Panc1 (cell line): ENCODE data around the gene CDK2AP2. TPM values are rescaled to one million over a fixed set of nuclear protein-coding genes. Genes with fewer than 3 reads are reported as not detected.
A peak's percentile ranks its signal among the peaks of the same experiment; 100 is the strongest.

Experiments used
- ATAC-seq: fragments of 200-7000 bp; cut with Tn5 transposase; 2 replicates; pipeline ENCODE4 v1.9.1; 2020; ENCODE audit warnings: mild to moderate bottlenecking, moderate library complexity
- BruUV-seq: library from RNA; stranded (reverse); fragments of 400-500 nt; replicated peaks from 2 replicates; lab custom pipeline; 2021; lab: Mats Ljungman, UMichigan
- CTCF ChIA-PET: fragments of 300-600 bp; sonication (Branson Sonifier 250); formaldehyde crosslinking; loops from one replicate; lab custom pipeline; 2022; ENCODE audit warnings: antibody characterized with exemption; lab: Charles Lee
- POLR2A ChIA-PET: fragments of 300-600 bp; sonication (Branson Sonifier 250); formaldehyde crosslinking; loops from one replicate; lab custom pipeline; 2022; ENCODE audit warnings: antibody characterized with exemption; lab: Charles Lee
- DNase-seq: peaks from one replicate; pipeline ENCODE4 v3.0.0-alpha.2; 2010; ENCODE audit warnings: low read depth, low spot score
- H3K27ac ChIP-seq: 2 replicates; pipeline ENCODE4 v1.5.1; 2011; ENCODE audit warnings: mild to moderate bottlenecking, low read length, inconsistent platforms
- H3K27me3 ChIP-seq: fragments of 200-500 bp; sonication (Bioruptor generic); 2 replicates; pipeline ENCODE4 v1.6.0; 2014; ENCODE audit warnings: low read length, inconsistent platforms; ENCODE audit not compliant: control insufficient read depth, insufficient read depth
- H3K36me3 ChIP-seq: fragments of 200-500 bp; sonication (Bioruptor generic); 2 replicates; pipeline ENCODE4 v1.5.1; 2014; ENCODE audit warnings: inconsistent platforms, mild to moderate bottlenecking, low read length, moderate library complexity; ENCODE audit not compliant: control insufficient read depth, insufficient read depth
- H3K4me1 ChIP-seq: 2 replicates; pipeline ENCODE4 v1.5.1; 2011; ENCODE audit warnings: inconsistent platforms, mild to moderate bottlenecking, low read length, moderate library complexity; ENCODE audit not compliant: control insufficient read depth, insufficient read depth
- H3K4me3 ChIP-seq, 2 experiments: 2 replicates each; pipeline ENCODE4 v1.5.1; 2011 to 2012; ENCODE audit warnings: low read depth in 2 of 2, low read length in 2 of 2, mild to moderate bottlenecking in 2 of 2, inconsistent platforms in 1 of 2, moderate library complexity in 1 of 2
- H3K9me3 ChIP-seq: fragments of 200-500 bp; sonication (Bioruptor generic); 2 replicates; pipeline ENCODE4 v1.5.1; 2014; ENCODE audit warnings: low read depth, mild to moderate bottlenecking, inconsistent platforms, low read length, moderate library complexity; ENCODE audit not compliant: control insufficient read depth, insufficient read depth
- CTCF ChIP-seq: fragments of 450-650 bp; IDR thresholded peaks from 2 replicates; pipeline ENCODE4 v1.5.1; 2017; ENCODE audit warnings: mild to moderate bottlenecking
- POLR2AphosphoS5 ChIP-seq: IDR thresholded peaks from 2 replicates; pipeline ENCODE4 v1.6.1; 2012; ENCODE audit warnings: mild to moderate bottlenecking, low read depth, low read length, moderate library complexity
- REST ChIP-seq, 2 experiments: IDR thresholded peaks; 2 replicates each; pipeline ENCODE4 v1.6.1; 2011 to 2012; ENCODE audit warnings: low read depth in 2 of 2, control low read depth in 1 of 2, low read length in 1 of 2, mild to moderate bottlenecking in 1 of 2, moderate library complexity in 1 of 2; ENCODE audit not compliant: insufficient read depth in 1 of 2
- SIN3A ChIP-seq: IDR thresholded peaks from 2 replicates; pipeline ENCODE4 v1.6.1; 2012; ENCODE audit warnings: low read depth, mild to moderate bottlenecking, low read length, moderate library complexity, borderline replicate concordance; ENCODE audit not compliant: insufficient read depth
- TCF7L2 ChIP-seq: IDR thresholded peaks from 2 replicates; pipeline ENCODE4 v1.6.1; 2011; ENCODE audit warnings: mild to moderate bottlenecking, low read depth, low read length, inconsistent platforms
- in situ Hi-C: cut with HindIII; loops from 2 replicates; pipeline ENCODE4 v1.10.0; 2016; ENCODE audit warnings: low sequenced_read_pairs, low pct_unique_long_range_greater_than_20kb
- intact Hi-C: fragments of 100-400 bp; cut with micrococcal nuclease; formaldehyde crosslinking; loops from one replicate; pipeline ENCODE4 v1.10.0; 2022; ENCODE audit not compliant: unreplicated experiment
- total RNA-seq: library from RNA; stranded (reverse); gene quantifications from one replicate; pipeline ENCODE4 v1.2.1, GENCODE V29; 2021; ENCODE audit not compliant: unreplicated experiment

Gene CDK2AP2
- total RNA-seq, 1 experiment from 2014 or later = 76.1 TPM

- in situ Hi-C loops (no loop called here), intact Hi-C loops (no loop called here)
- CTCF ChIA-PET = no interaction called here
- Histone ChIP-seq H3K36me3 (no peaks in the 10 kb centered on the region), H3K4me1 (no peaks in the 10 kb centered on the region; the same call in 1 of the 2 replicates), H3K4me3 (no peak overlapping the region), H3K9me3 (no peaks in the 10 kb centered on the region), H3K27ac (no peak overlapping the region), H3K27me3 (no peaks in the 10 kb centered on the region)
- TF ChIP-seq REST (IDR thresholded peaks at IDR 0.05; ENCODE audit: insufficient read depth in 1 of 2, low read depth in 2 of 2, low read length in 1 of 2) = no peak
- TF ChIP-seq POLR2AphosphoS5 = no peak; the same call in 1 of the 2 replicates
- TF ChIP-seq CTCF = no peak
- TF ChIP-seq SIN3A = no peak
- TF ChIP-seq TCF7L2 = no peak
- ATAC-seq (peak; percentile 34), DNase-seq (no peak)
- POLR2A ChIA-PET = no interaction called here
- no TSS peak for BruUV-seq
Measured at GRCh38 chr11:67492801-67493547, 15.0 kb downstream of the CDK2AP2 start.

GRCh38 chr11:67492069-67492727 is 15.8 kb downstream of the CDK2AP2 start:
- Histone ChIP-seq H3K4me3 (no peak overlapping the region), H3K36me3 (no peaks in the 10 kb centered on the region), H3K27me3 (no peaks in the 10 kb centered on the region), H3K4me1 (no peaks in the 10 kb centered on the region; the same call in 1 of the 2 replicates), H3K9me3 (no peaks in the 10 kb centered on the region), H3K27ac (no peak overlapping the region)
- intact Hi-C loops = no loop called here
- BruUV-seq = no TSS peak
- ChIA-PET POLR2A (no interaction called here), CTCF (no interaction called here)
- DNase-seq = no peak
- no peak for ATAC-seq
- TF ChIP-seq POLR2AphosphoS5 = peak; percentile 0; the same call in 1 of the 2 replicates
- no peak for TF ChIP-seq SIN3A
- no peak for TF ChIP-seq REST (IDR thresholded peaks at IDR 0.05; ENCODE audit: insufficient read depth in 1 of 2, low read depth in 2 of 2, low read length in 1 of 2)
- in situ Hi-C loops = no loop called here
